ENCODE measurements around the gene TMEM92. TPM values are rescaled to one million over a fixed set of nuclear protein-coding genes. Genes with fewer than 3 reads are reported as not detected.
"Not testable (repeated sequence)": the region's sequence is repeated elsewhere in the genome, so short reads cannot be mapped to it uniquely, and the experiment has no call there.

Gene TMEM92
- total RNA-seq, 1 experiment from 2014 or later, result 1.5 TPM

GRCh38 chr17:50269477-50270434, 4.5 kb upstream of the TMEM92 start:
- Mint-ChIP-seq H3K27me3 (ENCODE audit: insufficient read depth, unreplicated experiment) (no peaks in the 10 kb centered on the region), H3K36me3 (ENCODE audit: insufficient read depth, unreplicated experiment) (peaks cover 4% of the 10 kb centered on the region), H3K4me1 (ENCODE audit: insufficient read depth, unreplicated experiment) (peaks cover 30% of the 10 kb centered on the region), H3K27ac (ENCODE audit: low read depth, unreplicated experiment) (no peak overlapping the region), H3K9me3 (ENCODE audit: unreplicated experiment) (no peaks in the 10 kb centered on the region), H3K4me3 (ENCODE audit: unreplicated experiment) (no peak overlapping the region)
- no TSS peak for BruUV-seq (replicated peaks)
- ChIA-PET POLR2A (no interaction called here), CTCF (interaction anchor here (0.6 to 16.5 kb wide), 9 partner anchors 23 to 748 kb away, joined by 3 to 162 read pairs (median 3); partner anchors contain the start of gene COL1A1)
- intact Hi-C loops (cut with micrococcal nuclease), result loop anchor here (1.0 to 5.0 kb wide), 2 partner anchors 28 to 208 kb away; partner anchors contain the start of gene RSAD1
- DNase-seq (ENCODE audit: unreplicated experiment), result peak; percentile 74
- TF ChIP-seq CTCF (IDR thresholded peaks at IDR 0.05; ENCODE audit: unreplicated experiment), result peak; percentile 57

GRCh38 chr17:50270435-50271362, 3.6 kb upstream of the TMEM92 start:
- TF ChIP-seq CTCF (IDR thresholded peaks at IDR 0.05; ENCODE audit: unreplicated experiment), result no peak
- peaks cover 28% of the 10 kb centered on the region for H3K4me1 Mint-ChIP-seq (ENCODE audit: insufficient read depth, unreplicated experiment)
- BruUV-seq (replicated peaks), result no TSS peak
- DNase-seq (ENCODE audit: unreplicated experiment), result no peak
- ChIA-PET CTCF (interaction anchor here (0.6 to 16.5 kb wide), 7 partner anchors 22 to 101 kb away, joined by 3 to 162 read pairs (median 5); partner anchors contain the start of gene COL1A1), POLR2A (no interaction called here)
- no peak overlapping the region for H3K4me3 Mint-ChIP-seq (ENCODE audit: unreplicated experiment)
- H3K27ac Mint-ChIP-seq (ENCODE audit: low read depth, unreplicated experiment), result no peak overlapping the region
- H3K36me3 Mint-ChIP-seq (ENCODE audit: insufficient read depth, unreplicated experiment), result peaks cover 4% of the 10 kb centered on the region
- H3K9me3 Mint-ChIP-seq (ENCODE audit: unreplicated experiment), result no peaks in the 10 kb centered on the region
- intact Hi-C loops (cut with micrococcal nuclease), result loop anchor here (1.0 to 5.0 kb wide), 2 partner anchors 27 to 207 kb away; partner anchors contain the start of gene RSAD1
- no peaks in the 10 kb centered on the region for H3K27me3 Mint-ChIP-seq (ENCODE audit: insufficient read depth, unreplicated experiment)

- DNase-seq (ENCODE audit: unreplicated experiment); H3K4me3 Mint-ChIP-seq (ENCODE audit: unreplicated experiment); H3K27ac Mint-ChIP-seq (ENCODE audit: low read depth, unreplicated experiment); H3K9me3 Mint-ChIP-seq (ENCODE audit: unreplicated experiment); H3K27me3 Mint-ChIP-seq (ENCODE audit: insufficient read depth, unreplicated experiment); H3K36me3 Mint-ChIP-seq (ENCODE audit: insufficient read depth, unreplicated experiment); BruUV-seq (replicated peaks): not testable (repeated sequence)
- POLR2A ChIA-PET, result interaction anchor here (0.6 to 0.9 kb wide), 2 partner anchors 18 to 49 kb away, joined by 3 read pairs; no protein-coding TSS in a partner anchor
- CTCF ChIA-PET, result interaction anchor here (0.7 to 16.5 kb wide), 7 partner anchors 8 to 102 kb away, joined by 3 to 162 read pairs (median 4); partner anchors contain the start of gene COL1A1
- intact Hi-C loops (cut with micrococcal nuclease), result loop anchor here (5.0 kb wide), 1 partner anchor 206 kb away; the partner anchor contains the start of gene RSAD1
- H3K4me1 Mint-ChIP-seq (ENCODE audit: insufficient read depth, unreplicated experiment), result peaks cover 21% of the 10 kb centered on the region
Observed at GRCh38 chr17:50271363-50271750, 2.9 kb upstream of the TMEM92 start.

- no peaks in the 10 kb centered on the region for H3K27me3 Mint-ChIP-seq (ENCODE audit: insufficient read depth, unreplicated experiment)
- no peak for TF ChIP-seq CTCF (IDR thresholded peaks at IDR 0.05; ENCODE audit: unreplicated experiment)
- peak overlapping the region; percentile 77 for H3K27ac Mint-ChIP-seq (ENCODE audit: low read depth, unreplicated experiment)
- H3K36me3 Mint-ChIP-seq (ENCODE audit: insufficient read depth, unreplicated experiment), result no peaks in the 10 kb centered on the region
- no peak for DNase-seq (ENCODE audit: unreplicated experiment)
- ChIA-PET CTCF (interaction anchor here (0.6 to 16.5 kb wide), 10 partner anchors 9 to 232 kb away, joined by 3 to 162 read pairs (median 4); partner anchors contain the start of gene COL1A1), POLR2A (interaction anchor here (0.8 to 0.9 kb wide), 2 partner anchors 17 to 32 kb away, joined by 3 to 4 read pairs; no protein-coding TSS in a partner anchor)
- peaks cover 25% of the 10 kb centered on the region for H3K4me1 Mint-ChIP-seq (ENCODE audit: insufficient read depth, unreplicated experiment)
- intact Hi-C loops (cut with micrococcal nuclease), result loop anchor here (5.0 kb wide), 1 partner anchor 205 kb away; the partner anchor contains the start of gene RSAD1
- no TSS peak for BruUV-seq (replicated peaks)
- peak overlapping the region; percentile 84 for H3K4me3 Mint-ChIP-seq (ENCODE audit: unreplicated experiment)
- no peaks in the 10 kb centered on the region for H3K9me3 Mint-ChIP-seq (ENCODE audit: unreplicated experiment)
Observed at GRCh38 chr17:50272246-50272645, 2.0 kb upstream of the TMEM92 start.

Data from MCF 10A (cell line).